Stimulated activated CD4-positive, alpha-beta T cell treated with anti-CD3 and anti-CD28 coated beads, Interleukin-1b, Interleukin-23, amount 100 ng/mL, for 4 hours (primary cell): Measurements from ENCODE around the gene HEPHL1.
"Not testable (repeated sequence)": the region's sequence is repeated elsewhere in the genome, so short reads cannot be mapped to it uniquely, and the experiment has no call there.

Source experiments
- DNase-seq, 2 donors: peaks; one replicate each; pipeline ENCODE4 v3.0.0-alpha.2; 2020; ENCODE audit warnings: low read depth in 2 of 2

The HEPHL1 gene

GRCh38 chr11:94150704-94151685 is 129.8 kb downstream of the HEPHL1 start:
- no peak for DNase-seq

- DNase-seq, result no peak
Measured at GRCh38 chr11:94151903-94152677, 130.9 kb downstream of the HEPHL1 start.

- DNase-seq, result no peak
Measured at GRCh38 chr11:94152678-94153065, 131.5 kb downstream of the HEPHL1 start.

- DNase-seq, result no peak
Measured at GRCh38 chr11:94153320-94153719, 132.2 kb downstream of the HEPHL1 start.

- DNase-seq, result no peak
Measured at GRCh38 chr11:94154095-94154856, 133.1 kb downstream of the HEPHL1 start.

DNA sequence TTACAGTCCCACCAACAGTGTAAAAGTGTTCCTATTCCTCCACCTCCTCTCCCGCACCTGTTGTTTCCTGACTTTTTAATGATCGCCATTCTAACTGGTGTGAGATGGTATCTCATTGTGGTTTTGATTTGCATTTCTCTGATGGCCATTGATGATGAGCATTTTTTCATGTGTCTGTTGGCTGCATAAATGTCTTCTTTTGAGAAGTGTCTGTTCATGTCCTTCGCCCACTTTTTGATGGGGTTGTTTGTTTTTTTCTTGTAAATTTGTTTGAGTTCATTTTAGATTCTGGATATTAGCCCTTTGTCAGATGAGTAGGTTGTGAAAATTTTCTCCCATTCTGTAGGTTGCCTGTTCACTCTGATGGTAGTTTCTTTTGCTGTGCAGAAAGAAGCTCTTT is 136.2 kb downstream of the HEPHL1 start:
- not testable (repeated sequence) for DNase-seq
